ENCODE results near the gene RAB11FIP3. TPM values are rescaled to one million over a fixed set of nuclear protein-coding genes. Genes with fewer than 3 reads are reported as not detected.

The RAB11FIP3 gene
- total RNA-seq, 2 donors from 2014 or later, result 62.7 to 68.9 TPM

- peaks cover 33% of the 10 kb centered on the region for H3K4me1 Mint-ChIP-seq
- no peak for TF ChIP-seq CTCF (conservative IDR thresholded peaks at IDR 0.05)
- WGBS, 2 experiments (ENCODE audit: insufficient coverage in 1 of 2, insufficient read length in 1 of 2), result 65 to 79% methylated on average over 23 to 32 of the region's 32 CpGs
- no peak overlapping the region for H3K4me3 ChIP-seq (ENCODE audit: low read length)
- H3K9ac ChIP-seq (ENCODE audit: extremely low read depth, low read length, poor library complexity, severe bottlenecking), result no peak overlapping the region
- peaks cover 20% of the 10 kb centered on the region for H3K36me3 Mint-ChIP-seq (ENCODE audit: low read depth)
- peaks cover 10% of the 10 kb centered on the region for H3K4me1 ChIP-seq (ENCODE audit: control insufficient read depth, insufficient read depth, low read length)
- no peaks in the 10 kb centered on the region for H3K9me3 ChIP-seq (ENCODE audit: control insufficient read depth, low read length)
- H3K4me3 Mint-ChIP-seq, result no peak overlapping the region
- H3K27ac ChIP-seq (ENCODE audit: low read depth, low read length), result peak overlapping the region; percentile 87
- H3K9me3 Mint-ChIP-seq, result no peaks in the 10 kb centered on the region
- DNase-seq, result peak; percentile 90
- H3K27ac Mint-ChIP-seq, result peak overlapping the region; percentile 48
- H3K27me3 ChIP-seq (ENCODE audit: control insufficient read depth, insufficient read depth, low read length, poor library complexity, severe bottlenecking), result no peaks in the 10 kb centered on the region
- H3K27me3 Mint-ChIP-seq (ENCODE audit: insufficient read depth), result no peaks in the 10 kb centered on the region
- peaks cover 4% of the 10 kb centered on the region for H3K36me3 ChIP-seq (ENCODE audit: control insufficient read depth, insufficient read depth, low read length)
Measured at GRCh38 chr16:471353-472198, 46.1 kb downstream of the RAB11FIP3 start.

GRCh38 chr16:472199-472504 is 46.7 kb downstream of the RAB11FIP3 start:
- Histone ChIP-seq H3K27me3 (ENCODE audit: control insufficient read depth, insufficient read depth, low read length, poor library complexity, severe bottlenecking) (no peaks in the 10 kb centered on the region), H3K36me3 (ENCODE audit: control insufficient read depth, insufficient read depth, low read length) (peaks cover 4% of the 10 kb centered on the region), H3K9me3 (ENCODE audit: control insufficient read depth, low read length) (no peaks in the 10 kb centered on the region), H3K27ac (ENCODE audit: low read depth, low read length) (peak overlapping the region; percentile 87), H3K4me1 (ENCODE audit: control insufficient read depth, insufficient read depth, low read length) (peaks cover 10% of the 10 kb centered on the region), H3K4me3 (ENCODE audit: low read length) (no peak overlapping the region), H3K9ac (ENCODE audit: extremely low read depth, low read length, poor library complexity, severe bottlenecking) (no peak overlapping the region)
- no peak for DNase-seq
- WGBS, 2 experiments (ENCODE audit: insufficient coverage in 1 of 2, insufficient read length in 1 of 2), result 94 to 100% methylated on average over 1 to 9 of the region's 9 CpGs
- Mint-ChIP-seq H3K36me3 (ENCODE audit: low read depth) (peaks cover 20% of the 10 kb centered on the region), H3K4me1 (peaks cover 33% of the 10 kb centered on the region), H3K9me3 (no peaks in the 10 kb centered on the region), H3K4me3 (no peak overlapping the region), H3K27me3 (ENCODE audit: insufficient read depth) (no peaks in the 10 kb centered on the region), H3K27ac (no peak overlapping the region)
- no peak for TF ChIP-seq CTCF (conservative IDR thresholded peaks at IDR 0.05)

DNA sequence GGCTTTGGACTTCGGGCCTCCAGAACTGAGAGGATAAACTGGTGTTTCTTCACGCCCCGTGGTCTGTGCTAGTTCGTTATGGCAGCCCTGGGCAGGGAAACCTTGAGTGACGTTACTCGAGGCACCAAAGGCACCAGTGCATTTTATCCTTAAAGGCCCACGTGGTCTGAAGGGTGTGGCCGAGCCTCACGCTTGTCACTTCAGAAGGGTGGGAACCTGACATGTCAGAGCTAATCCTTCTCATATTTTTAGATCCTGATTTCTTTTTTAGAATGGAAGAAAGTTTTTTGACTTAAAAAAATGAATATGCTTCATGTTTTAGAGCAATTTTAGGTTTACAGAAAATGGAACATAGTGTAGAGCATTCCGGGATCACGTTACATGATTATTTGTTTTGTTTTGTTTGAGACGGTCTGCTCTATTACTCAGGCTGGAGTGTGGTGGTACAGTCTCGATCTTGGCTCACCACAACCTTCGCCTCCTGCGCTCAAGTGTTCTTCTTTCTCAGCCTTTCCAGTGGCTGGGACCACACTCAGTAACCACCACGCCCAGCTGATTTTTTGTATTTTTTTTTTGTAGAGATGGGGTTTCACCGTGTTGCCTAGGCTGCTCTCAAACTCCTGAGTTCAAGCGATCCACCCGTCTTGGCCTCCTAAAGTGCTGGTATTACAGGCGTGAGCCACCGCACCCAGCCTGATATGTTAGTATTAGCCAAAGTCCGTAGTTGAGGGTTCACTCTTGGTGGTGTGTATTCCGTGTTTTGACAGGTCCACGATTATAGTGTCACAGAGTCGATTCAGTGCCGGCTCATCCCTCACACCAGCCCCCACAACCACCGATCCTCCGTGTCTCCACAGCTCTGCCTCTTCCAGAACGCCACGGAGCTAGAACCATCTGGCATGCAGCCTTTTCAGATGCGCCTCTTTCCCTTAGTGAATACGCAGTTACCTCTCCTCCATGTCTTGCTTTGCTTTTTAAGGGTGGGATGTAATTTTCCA is 47.9 kb downstream of the RAB11FIP3 start:
- Histone ChIP-seq H3K36me3 (ENCODE audit: control insufficient read depth, insufficient read depth, low read length) (peaks cover 4% of the 10 kb centered on the region), H3K4me1 (ENCODE audit: control insufficient read depth, insufficient read depth, low read length) (peaks cover 12% of the 10 kb centered on the region), H3K9me3 (ENCODE audit: control insufficient read depth, low read length) (no peaks in the 10 kb centered on the region), H3K27ac (ENCODE audit: low read depth, low read length) (no peak overlapping the region), H3K4me3 (ENCODE audit: low read length) (no peak overlapping the region), H3K27me3 (ENCODE audit: control insufficient read depth, insufficient read depth, low read length, poor library complexity, severe bottlenecking) (no peaks in the 10 kb centered on the region), H3K9ac (ENCODE audit: extremely low read depth, low read length, poor library complexity, severe bottlenecking) (no peak overlapping the region)
- no peak overlapping the region for H3K4me3 Mint-ChIP-seq
- H3K9me3 Mint-ChIP-seq, result no peaks in the 10 kb centered on the region
- no peak for TF ChIP-seq CTCF (conservative IDR thresholded peaks at IDR 0.05)
- no peaks in the 10 kb centered on the region for H3K27me3 Mint-ChIP-seq (ENCODE audit: insufficient read depth)
- peaks cover 24% of the 10 kb centered on the region for H3K36me3 Mint-ChIP-seq (ENCODE audit: low read depth)
- H3K27ac Mint-ChIP-seq, result no peak overlapping the region
- 96% methylated on average over 23 to 32 of the region's 32 CpGs for WGBS, 2 experiments (ENCODE audit: insufficient coverage in 1 of 2, insufficient read length in 1 of 2)
- no peak for DNase-seq
- peaks cover 33% of the 10 kb centered on the region for H3K4me1 Mint-ChIP-seq
